Neural progenitor cell (in vitro differentiated cells): ENCODE results near the gene SLC16A5.

ENCODE experiments used
- EZH2phosphoT487 ChIP-seq: fragments of 200-600 bp; sonication (generic); IDR thresholded peaks from 2 replicates; pipeline ENCODE4 v1.6.1; 2017; ENCODE audit warnings: antibody characterized with exemption
- TF ChIP-seq, protein P1 (sequence below): fragments of 200-600 bp; sonication (generic); IDR thresholded peaks from 2 replicates; pipeline ENCODE4 v1.5.1; 2017; ENCODE audit warnings: antibody characterized with exemption, mild to moderate bottlenecking

GRCh38 chr17:75060434-75061054 lies 27.2 kb upstream of the SLC16A5 start:
- TF ChIP-seq, protein P1, sequence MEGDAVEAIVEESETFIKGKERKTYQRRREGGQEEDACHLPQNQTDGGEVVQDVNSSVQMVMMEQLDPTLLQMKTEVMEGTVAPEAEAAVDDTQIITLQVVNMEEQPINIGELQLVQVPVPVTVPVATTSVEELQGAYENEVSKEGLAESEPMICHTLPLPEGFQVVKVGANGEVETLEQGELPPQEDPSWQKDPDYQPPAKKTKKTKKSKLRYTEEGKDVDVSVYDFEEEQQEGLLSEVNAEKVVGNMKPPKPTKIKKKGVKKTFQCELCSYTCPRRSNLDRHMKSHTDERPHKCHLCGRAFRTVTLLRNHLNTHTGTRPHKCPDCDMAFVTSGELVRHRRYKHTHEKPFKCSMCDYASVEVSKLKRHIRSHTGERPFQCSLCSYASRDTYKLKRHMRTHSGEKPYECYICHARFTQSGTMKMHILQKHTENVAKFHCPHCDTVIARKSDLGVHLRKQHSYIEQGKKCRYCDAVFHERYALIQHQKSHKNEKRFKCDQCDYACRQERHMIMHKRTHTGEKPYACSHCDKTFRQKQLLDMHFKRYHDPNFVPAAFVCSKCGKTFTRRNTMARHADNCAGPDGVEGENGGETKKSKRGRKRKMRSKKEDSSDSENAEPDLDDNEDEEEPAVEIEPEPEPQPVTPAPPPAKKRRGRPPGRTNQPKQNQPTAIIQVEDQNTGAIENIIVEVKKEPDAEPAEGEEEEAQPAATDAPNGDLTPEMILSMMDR, result no peak
- no peak for TF ChIP-seq EZH2phosphoT487
